Measurements from ENCODE around the gene CROCC2.

CROCC2 gene

GRCh38 chr2:240925191-240925567 is 19.0 kb downstream of the CROCC2 start:
- H3K9me3 ChIP-seq (ENCODE audit: control insufficient read depth, low read length) = no peaks in the 10 kb centered on the region
- H3K4me3 ChIP-seq (ENCODE audit: insufficient read depth, low read depth, low read length, poor library complexity, severe bottlenecking) = no peak overlapping the region
- H3K27ac ChIP-seq (ENCODE audit: insufficient read depth, low read length, poor library complexity, severe bottlenecking) = no peak overlapping the region
- peak in 1 of 3 donors; percentile 12 for DNase-seq
- H3K36me3 ChIP-seq (ENCODE audit: control insufficient read depth, insufficient read depth, low read length) = no peaks in the 10 kb centered on the region
- H3K4me1 ChIP-seq (ENCODE audit: control insufficient read depth, insufficient read depth, low read length, poor library complexity, severe bottlenecking) = no peaks in the 10 kb centered on the region
- H3K27me3 ChIP-seq (replicated peaks; ENCODE audit: control insufficient read depth, insufficient read depth, low read length, poor library complexity, severe bottlenecking) = no peaks in the 10 kb centered on the region

- DNase-seq = no peak
- Histone ChIP-seq H3K27me3 (replicated peaks; ENCODE audit: control insufficient read depth, insufficient read depth, low read length, poor library complexity, severe bottlenecking) (no peaks in the 10 kb centered on the region), H3K4me1 (ENCODE audit: control insufficient read depth, insufficient read depth, low read length, poor library complexity, severe bottlenecking) (no peaks in the 10 kb centered on the region), H3K4me3 (ENCODE audit: insufficient read depth, low read depth, low read length, poor library complexity, severe bottlenecking) (no peak overlapping the region), H3K36me3 (ENCODE audit: control insufficient read depth, insufficient read depth, low read length) (no peaks in the 10 kb centered on the region), H3K27ac (ENCODE audit: insufficient read depth, low read length, poor library complexity, severe bottlenecking) (no peak overlapping the region), H3K9me3 (ENCODE audit: control insufficient read depth, low read length) (no peaks in the 10 kb centered on the region)
Observed at GRCh38 chr2:240925568-240926515, 19.7 kb downstream of the CROCC2 start.

GRCh38 chr2:240926516-240927389 is 20.6 kb downstream of the CROCC2 start:
- Histone ChIP-seq H3K4me3 (ENCODE audit: insufficient read depth, low read depth, low read length, poor library complexity, severe bottlenecking) (no peak overlapping the region), H3K36me3 (ENCODE audit: control insufficient read depth, insufficient read depth, low read length) (no peaks in the 10 kb centered on the region), H3K4me1 (ENCODE audit: control insufficient read depth, insufficient read depth, low read length, poor library complexity, severe bottlenecking) (no peaks in the 10 kb centered on the region), H3K27me3 (replicated peaks; ENCODE audit: control insufficient read depth, insufficient read depth, low read length, poor library complexity, severe bottlenecking) (no peaks in the 10 kb centered on the region), H3K9me3 (ENCODE audit: control insufficient read depth, low read length) (no peaks in the 10 kb centered on the region), H3K27ac (ENCODE audit: insufficient read depth, low read length, poor library complexity, severe bottlenecking) (no peak overlapping the region)
- no peak for DNase-seq

- Histone ChIP-seq H3K27me3 (replicated peaks; ENCODE audit: control insufficient read depth, insufficient read depth, low read length, poor library complexity, severe bottlenecking) (no peaks in the 10 kb centered on the region), H3K4me3 (ENCODE audit: insufficient read depth, low read depth, low read length, poor library complexity, severe bottlenecking) (no peak overlapping the region), H3K4me1 (ENCODE audit: control insufficient read depth, insufficient read depth, low read length, poor library complexity, severe bottlenecking) (no peaks in the 10 kb centered on the region), H3K36me3 (ENCODE audit: control insufficient read depth, insufficient read depth, low read length) (no peaks in the 10 kb centered on the region), H3K9me3 (ENCODE audit: control insufficient read depth, low read length) (no peaks in the 10 kb centered on the region), H3K27ac (ENCODE audit: insufficient read depth, low read length, poor library complexity, severe bottlenecking) (no peak overlapping the region)
- DNase-seq = no peak
Observed at GRCh38 chr2:240927390-240927781, 21.2 kb downstream of the CROCC2 start.

- Histone ChIP-seq H3K9me3 (ENCODE audit: control insufficient read depth, low read length) (no peaks in the 10 kb centered on the region), H3K4me3 (ENCODE audit: insufficient read depth, low read depth, low read length, poor library complexity, severe bottlenecking) (no peak overlapping the region), H3K36me3 (ENCODE audit: control insufficient read depth, insufficient read depth, low read length) (no peaks in the 10 kb centered on the region), H3K4me1 (ENCODE audit: control insufficient read depth, insufficient read depth, low read length, poor library complexity, severe bottlenecking) (no peaks in the 10 kb centered on the region), H3K27me3 (replicated peaks; ENCODE audit: control insufficient read depth, insufficient read depth, low read length, poor library complexity, severe bottlenecking) (no peaks in the 10 kb centered on the region), H3K27ac (ENCODE audit: insufficient read depth, low read length, poor library complexity, severe bottlenecking) (no peak overlapping the region)
- DNase-seq = no peak
Observed at GRCh38 chr2:240928476-240929363, 22.6 kb downstream of the CROCC2 start.

- Histone ChIP-seq H3K4me3 (ENCODE audit: insufficient read depth, low read depth, low read length, poor library complexity, severe bottlenecking) (no peak overlapping the region), H3K4me1 (ENCODE audit: control insufficient read depth, insufficient read depth, low read length, poor library complexity, severe bottlenecking) (no peaks in the 10 kb centered on the region), H3K36me3 (ENCODE audit: control insufficient read depth, insufficient read depth, low read length) (no peaks in the 10 kb centered on the region), H3K27me3 (replicated peaks; ENCODE audit: control insufficient read depth, insufficient read depth, low read length, poor library complexity, severe bottlenecking) (no peaks in the 10 kb centered on the region), H3K27ac (ENCODE audit: insufficient read depth, low read length, poor library complexity, severe bottlenecking) (no peak overlapping the region), H3K9me3 (ENCODE audit: control insufficient read depth, low read length) (no peaks in the 10 kb centered on the region)
- DNase-seq = no peak
Observed at GRCh38 chr2:240929364-240930095, 23.4 kb downstream of the CROCC2 start.

- no peaks in the 10 kb centered on the region for H3K27me3 ChIP-seq (replicated peaks; ENCODE audit: control insufficient read depth, insufficient read depth, low read length, poor library complexity, severe bottlenecking)
Observed at GRCh38 chr2:240930096-240930630, 24.0 kb downstream of the CROCC2 start.

GRCh38 chr2:240930631-240931318 is 24.6 kb downstream of the CROCC2 start:
- DNase-seq = no peak
- no peaks in the 10 kb centered on the region for H3K36me3 ChIP-seq (ENCODE audit: control insufficient read depth, insufficient read depth, low read length)
- no peak overlapping the region for H3K4me3 ChIP-seq (ENCODE audit: insufficient read depth, low read depth, low read length, poor library complexity, severe bottlenecking)
- H3K9me3 ChIP-seq (ENCODE audit: control insufficient read depth, low read length) = no peaks in the 10 kb centered on the region
- H3K27ac ChIP-seq (ENCODE audit: insufficient read depth, low read length, poor library complexity, severe bottlenecking) = no peak overlapping the region
- H3K27me3 ChIP-seq (replicated peaks; ENCODE audit: control insufficient read depth, insufficient read depth, low read length, poor library complexity, severe bottlenecking) = no peaks in the 10 kb centered on the region
- H3K4me1 ChIP-seq (ENCODE audit: control insufficient read depth, insufficient read depth, low read length, poor library complexity, severe bottlenecking) = no peaks in the 10 kb centered on the region

More at GRCh38 chr2:240930096-240930630, 24.0 kb downstream of the CROCC2 start:
- no peak for DNase-seq
- no peak overlapping the region for H3K27ac ChIP-seq (ENCODE audit: insufficient read depth, low read length, poor library complexity, severe bottlenecking)
- H3K9me3 ChIP-seq (ENCODE audit: control insufficient read depth, low read length) = no peaks in the 10 kb centered on the region
- H3K4me3 ChIP-seq (ENCODE audit: insufficient read depth, low read depth, low read length, poor library complexity, severe bottlenecking) = no peak overlapping the region
- no peaks in the 10 kb centered on the region for H3K36me3 ChIP-seq (ENCODE audit: control insufficient read depth, insufficient read depth, low read length)
- no peaks in the 10 kb centered on the region for H3K4me1 ChIP-seq (ENCODE audit: control insufficient read depth, insufficient read depth, low read length, poor library complexity, severe bottlenecking)

Data from effector memory CD4-positive, alpha-beta T cell (primary cell).